GM06990 (cell line): ENCODE results near the gene COL27A1.

Experiments
- DNase-seq: peaks from one replicate; pipeline ENCODE4 v3.0.0-alpha.2; 2011; ENCODE audit not compliant: insufficient read length; ENCODE audit errors: extremely low read depth
- H3K27me3 ChIP-seq: replicated peaks from 2 replicates; pipeline ENCODE4 v1.6.0; 2011; ENCODE audit warnings: low read length; ENCODE audit not compliant: control insufficient read depth, insufficient read depth
- H3K36me3 ChIP-seq: 2 replicates; pipeline ENCODE4 v1.5.1; 2011; ENCODE audit warnings: low read length; ENCODE audit not compliant: control insufficient read depth, insufficient read depth
- H3K4me3 ChIP-seq: replicated peaks from 2 replicates; pipeline ENCODE4 v1.5.1; 2011; ENCODE audit warnings: low read depth, mild to moderate bottlenecking, control low read depth, low read length
- CTCF ChIP-seq: IDR thresholded peaks from 2 replicates; pipeline ENCODE4 v1.5.1; 2011; ENCODE audit warnings: low read length, control low read depth, mild to moderate bottlenecking, inconsistent platforms; ENCODE audit not compliant: insufficient read depth, poor library complexity, severe bottlenecking

COL27A1 gene

GRCh38 chr9:114196117-114196516 lies 40.8 kb downstream of the COL27A1 start:
- H3K27me3 ChIP-seq, result no peaks in the 10 kb centered on the region; the same call in none of the 2 replicates
- DNase-seq, result no peak
- no peaks in the 10 kb centered on the region for H3K36me3 ChIP-seq
- no peak for TF ChIP-seq CTCF
- no peak overlapping the region for H3K4me3 ChIP-seq

- Histone ChIP-seq H3K27me3 (no peaks in the 10 kb centered on the region; the same call in none of the 2 replicates), H3K4me3 (no peak overlapping the region), H3K36me3 (no peaks in the 10 kb centered on the region)
- TF ChIP-seq CTCF, result no peak
- no peak for DNase-seq
Measured at GRCh38 chr9:114196979-114197622, 41.8 kb downstream of the COL27A1 start.

- H3K4me3 ChIP-seq, result no peak overlapping the region
- no peak for TF ChIP-seq CTCF
- no peaks in the 10 kb centered on the region for H3K36me3 ChIP-seq
- DNase-seq, result no peak
- no peaks in the 10 kb centered on the region; the same call in none of the 2 replicates for H3K27me3 ChIP-seq
Measured at GRCh38 chr9:114198249-114199040, 43.1 kb downstream of the COL27A1 start.

- H3K4me3 ChIP-seq, result no peak overlapping the region
- no peak for DNase-seq
- TF ChIP-seq CTCF, result no peak
- no peaks in the 10 kb centered on the region; the same call in none of the 2 replicates for H3K27me3 ChIP-seq
- H3K36me3 ChIP-seq, result no peaks in the 10 kb centered on the region
Measured at GRCh38 chr9:114200721-114201300, 45.5 kb downstream of the COL27A1 start.

GRCh38 chr9:114202396-114202795 lies 47.1 kb downstream of the COL27A1 start:
- Histone ChIP-seq H3K4me3 (no peak overlapping the region), H3K36me3 (no peaks in the 10 kb centered on the region), H3K27me3 (no peaks in the 10 kb centered on the region; the same call in none of the 2 replicates)
- no peak for TF ChIP-seq CTCF
- no peak for DNase-seq
